H1 (cell line): ENCODE data around the gene GSTA3. TPM values are rescaled to one million over a fixed set of nuclear protein-coding genes. Genes with fewer than 3 reads are reported as not detected.

Source experiments
- CTCF ChIA-PET: fragments of 300-600 bp; sonication (Branson Sonifier 250); formaldehyde crosslinking; loops from one replicate; lab custom pipeline; 2021; ENCODE audit not compliant: partially characterized antibody; lab: Charles Lee
- POLR2A ChIA-PET: fragments of 300-600 bp; sonication (Branson Sonifier 250); formaldehyde crosslinking; loops from one replicate; lab custom pipeline; 2021; ENCODE audit warnings: inconsistent platforms; ENCODE audit not compliant: partially characterized antibody; lab: Charles Lee
- DNase-seq, 2 experiments: peaks; one replicate each; pipeline versions ENCODE4 v3.0.0 to v3.0.0-alpha.2; 2010 to 2022; ENCODE audit warnings: low spot score in 2 of 2, low read depth in 1 of 2, mixed read lengths in 1 of 2
- FAIRE-seq: peaks from 2 replicates; lab custom pipeline; 2011; peaks lifted over from hg19 to GRCh38; lab: Jason Lieb, UNC
- H2AFZ ChIP-seq: 2 replicates; pipeline ENCODE4 v1.8.1; 2012; ENCODE audit warnings: low read length, inconsistent platforms
- H2AK5ac ChIP-seq: 2 replicates; pipeline ENCODE4 v1.6.1; 2013; ENCODE audit warnings: low read depth, low read length
- H2BK120ac ChIP-seq: replicated peaks from 2 replicates; pipeline ENCODE3; 2013; ENCODE audit warnings: low read depth, low read length, inconsistent platforms
- H2BK12ac ChIP-seq: 2 replicates; pipeline ENCODE4 v1.6.1; 2013; ENCODE audit warnings: low read depth, low read length
- H2BK15ac ChIP-seq: 2 replicates; pipeline ENCODE4 v1.6.1; 2013; ENCODE audit warnings: low read length
- H2BK20ac ChIP-seq: 2 replicates; pipeline ENCODE4 v1.6.1; 2013; ENCODE audit warnings: low read length
- H2BK5ac ChIP-seq: 2 replicates; pipeline ENCODE4 v1.6.1; 2013; ENCODE audit warnings: low read depth, low read length
- H3K14ac ChIP-seq: 2 replicates; pipeline ENCODE4 v1.6.1; 2013; ENCODE audit warnings: inconsistent platforms; ENCODE audit not compliant: insufficient read length
- H3K18ac ChIP-seq: 2 replicates; pipeline ENCODE4 v1.6.1; 2013; ENCODE audit warnings: low read length; ENCODE audit errors: extremely low read depth
- H3K23ac ChIP-seq: 2 replicates; pipeline ENCODE4 v1.6.1; 2013; ENCODE audit warnings: inconsistent platforms; ENCODE audit not compliant: insufficient read length
- H3K23me2 ChIP-seq: 2 replicates; pipeline ENCODE4 v1.6.1; 2013; ENCODE audit warnings: low read depth, low read length
- H3K27ac ChIP-seq: 2 replicates; pipeline ENCODE4 v1.6.1; 2011; ENCODE audit warnings: low read depth, low read length, inconsistent platforms
- H3K27me3 ChIP-seq, 4 experiments: replicated peaks in 1 of 4; 1 replicate in 1 of 4; 2 replicates in 3 of 4; pipeline versions ENCODE4 v1.6.1 to v1.8.1; 2011 to 2013; ENCODE audit warnings: low read length in 3 of 4, mild to moderate bottlenecking in 3 of 4, inconsistent platforms in 2 of 4, mixed read lengths in 2 of 4, moderate library complexity in 1 of 4; ENCODE audit not compliant: control insufficient read depth in 3 of 4, insufficient read depth in 3 of 4; ENCODE audit errors: extremely low read depth in 1 of 4
- H3K36me3 ChIP-seq, 4 experiments: 2 replicates each; pipeline versions ENCODE4 v1.6.1 to v1.8.1; 2011 to 2013; ENCODE audit warnings: mild to moderate bottlenecking in 4 of 4, low read length in 3 of 4, moderate library complexity in 2 of 4, control low read depth in 1 of 4, inconsistent platforms in 1 of 4; ENCODE audit not compliant: insufficient read depth in 4 of 4, control insufficient read depth in 2 of 4
- H3K4ac ChIP-seq: replicated peaks from 2 replicates; pipeline ENCODE3; 2013; ENCODE audit warnings: low read length, low read depth, mixed read lengths, inconsistent platforms; ENCODE audit not compliant: insufficient read length
- H3K4me1 ChIP-seq, 4 experiments: replicated peaks in 1 of 4; 1 replicate in 1 of 4; 2 replicates in 3 of 4; pipeline versions ENCODE4 v1.6.1 to v1.8.1; 2011 to 2013; ENCODE audit warnings: low read length in 3 of 4, inconsistent platforms in 2 of 4, mixed read lengths in 1 of 4; ENCODE audit not compliant: insufficient read depth in 4 of 4, control insufficient read depth in 3 of 4
- H3K4me2 ChIP-seq, 2 experiments: 2 replicates each; pipeline versions ENCODE4 v1.6.1 to v1.8.1; 2011 to 2013; ENCODE audit warnings: low read depth in 2 of 2, low read length in 2 of 2, control low read depth in 1 of 2, inconsistent platforms in 1 of 2, mild to moderate bottlenecking in 1 of 2; ENCODE audit not compliant: insufficient read depth in 1 of 2
- H3K4me3 ChIP-seq, 4 experiments: fragments of 200-600, 300-600 bp in 1 of 4; sonication (generic), shearing (Covaris generic), sonication (Bioruptor Twin) in 1 of 4; 2 replicates each; pipeline versions ENCODE4 v1.5.1 to v1.8.1; 2011 to 2016; ENCODE audit warnings: low read length in 4 of 4, low read depth in 3 of 4, control low read depth in 2 of 4, inconsistent platforms in 2 of 4, mild to moderate bottlenecking in 2 of 4, mixed read lengths in 1 of 4, moderate library complexity in 1 of 4; ENCODE audit not compliant: insufficient read depth in 2 of 4; ENCODE audit errors: extremely low read depth in 1 of 4
- H3K56ac ChIP-seq: replicated peaks from 2 replicates; pipeline ENCODE3; 2013; ENCODE audit warnings: low read depth, mild to moderate bottlenecking, mixed read lengths, low read length, inconsistent platforms; ENCODE audit not compliant: insufficient read length
- H3K79me1 ChIP-seq: 2 replicates; pipeline ENCODE4 v1.6.1; 2013; ENCODE audit warnings: low read depth, low read length, control low read depth
- H3K79me2 ChIP-seq, 2 experiments: 2 replicates each; pipeline versions ENCODE4 v1.6.1 to v1.8.1; 2012 to 2013; ENCODE audit warnings: low read length in 2 of 2, mild to moderate bottlenecking in 2 of 2, inconsistent platforms in 1 of 2; ENCODE audit not compliant: insufficient read depth in 2 of 2, control insufficient read depth in 1 of 2
- H3K9ac ChIP-seq, 4 experiments: replicated peaks in 1 of 4; 1 replicate in 1 of 4; 2 replicates in 3 of 4; pipeline versions ENCODE4 v1.6.1 to v1.8.1; 2011 to 2013; ENCODE audit warnings: low read depth in 3 of 4, low read length in 3 of 4, control low read depth in 2 of 4, mild to moderate bottlenecking in 2 of 4, moderate library complexity in 2 of 4, inconsistent platforms in 1 of 4; ENCODE audit errors: extremely low read depth in 1 of 4
- H3K9me3 ChIP-seq, 2 experiments: 2 replicates each; pipeline versions ENCODE4 v1.6.1 to v1.8.1; 2012 to 2013; ENCODE audit warnings: mild to moderate bottlenecking in 2 of 2, moderate library complexity in 2 of 2, control low read depth in 1 of 2, inconsistent platforms in 1 of 2, low read depth in 1 of 2, low read length in 1 of 2, mixed read lengths in 1 of 2; ENCODE audit not compliant: insufficient read depth in 2 of 2
- H4K20me1 ChIP-seq, 2 experiments: replicated peaks in 1 of 2; 2 replicates each; pipeline versions ENCODE3 to v1.8.1; 2011 to 2013; ENCODE audit warnings: inconsistent platforms in 2 of 2, low read length in 2 of 2, mild to moderate bottlenecking in 1 of 2; ENCODE audit not compliant: insufficient read depth in 2 of 2, control insufficient read depth in 1 of 2
- H4K5ac ChIP-seq: 2 replicates; pipeline ENCODE4 v1.6.1; 2013; ENCODE audit warnings: low read length, low read depth, mixed read lengths, inconsistent platforms; ENCODE audit not compliant: insufficient read length
- H4K8ac ChIP-seq: 2 replicates; pipeline ENCODE4 v1.8.0; 2013; ENCODE audit warnings: mild to moderate bottlenecking, moderate library complexity, low read length, inconsistent platforms; ENCODE audit not compliant: insufficient read depth; ENCODE audit errors: extremely low read depth
- H4K91ac ChIP-seq: replicated peaks from 2 replicates; pipeline ENCODE3; 2013; ENCODE audit warnings: low read length, mixed read lengths, inconsistent platforms; ENCODE audit not compliant: insufficient read length
- ATF2 ChIP-seq: IDR thresholded peaks from 2 replicates; pipeline ENCODE4 v1.6.1; 2012; ENCODE audit warnings: low read length, inconsistent platforms
- GTF2F1 ChIP-seq: IDR thresholded peaks from 2 replicates; pipeline ENCODE4 v1.6.1; 2012; ENCODE audit warnings: low read depth, low read length, improper control_type of control experiment, borderline replicate concordance
- KDM1A ChIP-seq: fragments of 200-600, 300-600 bp; sonication (generic); IDR thresholded peaks from 2 replicates; pipeline ENCODE4 v1.7.1; 2016; ENCODE audit warnings: mild to moderate bottlenecking, low read length, borderline replicate concordance
- KDM4A ChIP-seq: IDR thresholded peaks from one replicate; pipeline ENCODE4 v1.7.1; 2012; ENCODE audit warnings: low read depth, mild to moderate bottlenecking, moderate library complexity, low read length, inconsistent platforms; ENCODE audit not compliant: severe bottlenecking
- MAFK ChIP-seq: IDR thresholded peaks from 2 replicates; pipeline ENCODE4 v1.6.1; 2012; ENCODE audit warnings: low read depth, mild to moderate bottlenecking, improper control_type of control experiment, low read length
- POU5F1 ChIP-seq: IDR thresholded peaks from 2 replicates; pipeline ENCODE4 v1.6.1; 2011; ENCODE audit warnings: low read depth, mild to moderate bottlenecking, low read length, moderate library complexity
- RNF2 ChIP-seq: fragments of 200-900, 300-1000 bp; sonication (generic); IDR thresholded peaks from 2 replicates; pipeline ENCODE4 v1.7.1; 2016; ENCODE audit warnings: borderline replicate concordance, low read depth, mild to moderate bottlenecking, antibody characterized with exemption, low read length; ENCODE audit not compliant: poor library complexity, severe bottlenecking; ENCODE audit errors: missing control alignments
- RXRA ChIP-seq: IDR thresholded peaks from 2 replicates; pipeline ENCODE4 v1.6.1; 2011; ENCODE audit warnings: low read depth, mild to moderate bottlenecking, low read length, moderate library complexity; ENCODE audit not compliant: insufficient read depth
- SIX5 ChIP-seq: IDR thresholded peaks from 2 replicates; pipeline ENCODE4 v1.6.1; 2011; ENCODE audit warnings: mild to moderate bottlenecking, low read depth, low read length
- USF2 ChIP-seq: IDR thresholded peaks from 2 replicates; pipeline ENCODE4 v1.6.1; 2011; ENCODE audit warnings: low read length, improper control_type of control experiment
- WGBS, 2 experiments: shearing (Covaris generic) in 1 of 2; methylation state at CpG; one replicate each; pipeline versions ENCODE4 v1.1.6 to v1.1.7; 2013 to 2015; ENCODE audit warnings: low lambda C conversion rate in 2 of 2, mixed read lengths in 2 of 2, inconsistent platforms in 1 of 2, low coverage in 1 of 2, missing lambda C conversion rate in 1 of 2; ENCODE audit not compliant: insufficient replicate concordance in 2 of 2, insufficient coverage in 1 of 2, insufficient read length in 1 of 2; ENCODE audit errors: extremely low coverage in 1 of 2, missing lambda C conversion rate in 1 of 2; 5-methylcytosine and 5-hydroxymethylcytosine counted together
- polyA plus RNA-seq, 7 experiments: library from polyadenylated mRNA; depleted of rRNA in 3 of 7; stranded (reverse) in 5 of 7; unstranded in 2 of 7; fragments of >200 nt in 5 of 7; fragments of 200-250 nt in 2 of 7; gene quantifications; 1 replicate in 5 of 7; 2 replicates in 1 of 7; 4 replicates in 1 of 7; pipeline versions ENCODE4 v1.2.1 to v1.2.3, GENCODE V29; 2011 to 2013; ENCODE audit warnings: missing spikeins in 2 of 7, mixed read lengths in 2 of 7
- total RNA-seq: library from RNA; stranded (reverse); fragmentation: NEBNext Ultra II Directional; extraction: Animal tissue kit (Norgen Biotek cat#: 25700); gene quantifications from 2 replicates; pipeline ENCODE4 v1.2.1, GENCODE V29; 2021

GSTA3 gene
- total and polyA plus RNA-seq, 2 of the 8 experiments (the other 6 are each of a cell fraction or from before 2014, with no cell fraction given): not detected

- WGBS, 2 experiments: 83% methylated on average over 2 of the region's 2 CpGs; no CpG with 5 or more reads in 1 of the 2 experiments
- TF ChIP-seq MAFK (no peak), KDM4A (no peak), GTF2F1 (no peak), RXRA (no peak), POU5F1 (no peak), RNF2 (no peak), SIX5 (no peak), ATF2 (no peak), KDM1A (no peak), USF2 (no peak)
These were observed 15.2 kb downstream of the GSTA3 start for GRCh38 chr6:52894285-52894684.

More at GRCh38 chr6:52894285-52894684, 15.2 kb downstream of the GSTA3 start:
- Histone ChIP-seq H3K23me2 (peaks cover 3% of the 10 kb centered on the region; the same call in 1 of the 2 replicates), H3K79me2 (no peaks in the 10 kb centered on the region), H4K20me1 (no peaks in the 10 kb centered on the region), H3K27me3 (peaks cover 0 to 1% (median 0%) of the 10 kb centered on the region in 4 experiments; a peak in 1 of 7 replicates), H2BK12ac (no peak overlapping the region), H4K91ac (no peak overlapping the region), H3K4me2 (no peak overlapping the region), H2AFZ (no peak overlapping the region), H3K23ac (no peak overlapping the region), H2BK15ac (no peak overlapping the region), H2BK5ac (no peak overlapping the region), H3K9me3 (peaks cover 3 to 4% of the 10 kb centered on the region in 2 experiments; a peak in 3 of 4 replicates), H3K18ac (no peak overlapping the region), H4K8ac (no peak overlapping the region), H3K4ac (no peak overlapping the region), H2BK120ac (no peak overlapping the region), H4K5ac (no peak overlapping the region), H3K4me1 (no peaks in the 10 kb centered on the region), H3K36me3 (no peaks in the 10 kb centered on the region), H3K14ac (no peak overlapping the region), H3K27ac (no peak overlapping the region), H2BK20ac (no peak overlapping the region), H3K79me1 (no peaks in the 10 kb centered on the region), H2AK5ac (no peak overlapping the region), H3K9ac (no peak overlapping the region), H3K4me3 (no peak overlapping the region), H3K56ac (no peak overlapping the region)
- FAIRE-seq (no peak), DNase-seq (no peak)
- ChIA-PET CTCF (interaction anchor here (1.0 to 1.7 kb wide), 2 partner anchors 10 to 12 kb away, joined by 3 to 5 read pairs; no protein-coding TSS in a partner anchor), POLR2A (interaction anchor here (0.7 kb wide), 1 partner anchor 50 kb away, joined by 4 read pairs; no protein-coding TSS in a partner anchor)
